ENCODE results near the gene VWC2. TPM values are rescaled to one million over a fixed set of nuclear protein-coding genes. Genes with fewer than 3 reads are reported as not detected.

VWC2 gene
- total RNA-seq, 4 donors from 2014 or later: under 0.01 to 0.16 (median 0.06) TPM; not detected in 1

GRCh38 chr7:49768254-49768653 is 5.2 kb upstream of the VWC2 start:
- ATAC-seq (ENCODE audit: low FRiP score): no peak
- DNase-seq (ENCODE audit: low spot score): no peak
- no peak for TF ChIP-seq CTCF (IDR thresholded peaks at IDR 0.05)

GRCh38 chr7:49768835-49769234 is 4.6 kb upstream of the VWC2 start:
- no peak for TF ChIP-seq CTCF (IDR thresholded peaks at IDR 0.05)
- ATAC-seq (ENCODE audit: low FRiP score): no peak
- DNase-seq (ENCODE audit: low spot score): no peak

- ATAC-seq (ENCODE audit: low FRiP score) (no peak), DNase-seq (ENCODE audit: low spot score) (no peak)
- TF ChIP-seq CTCF (IDR thresholded peaks at IDR 0.05): no peak
Observed at GRCh38 chr7:49769285-49769857, 4.1 kb upstream of the VWC2 start.

- no peak for TF ChIP-seq CTCF (IDR thresholded peaks at IDR 0.05)
- ATAC-seq (ENCODE audit: low FRiP score) (no peak), DNase-seq (ENCODE audit: low spot score) (no peak)
Observed at GRCh38 chr7:49770838-49771237, 2.6 kb upstream of the VWC2 start.

- TF ChIP-seq CTCF (IDR thresholded peaks at IDR 0.05): no peak
- no peak for DNase-seq (ENCODE audit: low spot score)
- ATAC-seq (ENCODE audit: low FRiP score): no peak
Observed at GRCh38 chr7:49771427-49772176, 1.8 kb upstream of the VWC2 start.

- DNase-seq (ENCODE audit: low spot score) (no peak), ATAC-seq (ENCODE audit: low FRiP score) (no peak)
- TF ChIP-seq CTCF (IDR thresholded peaks at IDR 0.05): no peak
Observed at GRCh38 chr7:49772916-49773217, 571 bp upstream of the VWC2 start.

- TF ChIP-seq CTCF (IDR thresholded peaks at IDR 0.05): no peak
- ATAC-seq (ENCODE audit: low FRiP score) (peak; percentile 22), DNase-seq (ENCODE audit: low spot score) (no peak)
Observed at GRCh38 chr7:49773936-49774458, 559 bp downstream of the VWC2 start.
